Brain microvascular endothelial cell (primary cell): ENCODE measurements around the gene CCNT1.

ENCODE experiments used
- DNase-seq: peaks from one replicate; pipeline ENCODE4 v3.0.0-alpha.2; 2020
- H3K27ac ChIP-seq: fragments of 250-450 bp; sonication (Bioruptor Pico); 2 replicates; pipeline ENCODE4 v1.5.1; 2020; ENCODE audit warnings: mild to moderate bottlenecking, moderate library complexity
- H3K27me3 ChIP-seq: fragments of 250-450 bp; sonication (Bioruptor Pico); replicated peaks from 2 replicates; pipeline ENCODE4 v1.5.1; 2020; ENCODE audit warnings: mild to moderate bottlenecking
- H3K36me3 ChIP-seq: fragments of 250-450 bp; sonication (Bioruptor Pico); replicated peaks from 2 replicates; pipeline ENCODE4 v1.5.1; 2020; ENCODE audit warnings: mild to moderate bottlenecking
- H3K4me3 ChIP-seq: 2 replicates; pipeline ENCODE4 v1.5.1; 2011; ENCODE audit warnings: low read depth, mild to moderate bottlenecking, control low read depth, low read length, moderate library complexity
- in situ Hi-C: cut with HindIII; loops from 2 replicates; pipeline ENCODE4 v1.10.0; 2017; ENCODE audit warnings: low sequenced_read_pairs, low pct_ligation_motif_present
- TF ChIP-seq, protein P1 (sequence below): IDR thresholded peaks from 2 replicates; pipeline ENCODE4 v1.5.1; 2011; ENCODE audit warnings: low read depth, mild to moderate bottlenecking, moderate library complexity, low read length, control low read depth, inconsistent platforms; ENCODE audit errors: missing control alignments

Gene CCNT1

DNA sequence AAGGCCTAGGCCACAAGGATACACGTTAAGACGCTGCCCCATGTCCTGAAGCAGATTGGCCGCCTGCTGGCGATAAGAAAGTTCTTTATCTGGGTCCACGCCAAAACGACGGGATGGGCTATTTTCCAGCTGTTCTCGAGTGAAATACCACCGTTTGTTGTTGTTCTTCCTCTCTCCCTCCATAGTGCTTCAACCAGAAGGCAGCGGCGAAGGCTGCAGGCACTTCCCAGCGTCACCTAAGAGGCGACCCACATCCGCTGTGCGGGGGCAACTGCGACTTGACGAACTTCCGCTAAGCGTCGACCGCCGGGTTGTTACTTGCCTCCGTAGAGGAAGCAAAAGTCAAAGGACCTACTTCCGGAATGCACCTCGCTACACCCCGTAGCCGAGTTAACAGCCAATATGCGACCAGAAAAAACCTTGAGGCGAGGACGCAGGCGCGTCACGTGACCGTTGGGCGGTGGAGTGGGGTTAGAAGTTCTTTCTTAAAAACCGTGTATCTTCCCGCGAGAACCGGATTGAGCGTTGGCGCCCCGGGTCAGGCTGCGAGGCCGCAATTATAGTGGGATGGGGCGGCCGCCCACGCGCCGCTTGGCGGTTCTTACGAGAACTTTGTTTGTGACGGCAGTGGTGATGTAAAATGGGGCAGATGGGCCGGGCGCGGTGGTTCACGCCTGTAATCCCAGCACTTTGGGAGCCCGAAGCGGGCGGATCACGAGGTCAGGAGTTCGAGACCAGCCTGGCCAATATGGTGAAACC is at the start of gene CCNT1:
Gene CCNT1 (minus strand): TSS at position 215 of the 759 bp plus-strand sequence. CDS start 32 bp downstream, at position 183.
- no peaks in the 10 kb centered on the region for H3K27me3 ChIP-seq
- peak within 1 kb of the TSS; percentile 92 for H3K4me3 ChIP-seq
- peak; percentile 100 for DNase-seq
- H3K36me3 ChIP-seq, result peaks cover 12% of the 10 kb centered on the region
- TF ChIP-seq, protein P1, sequence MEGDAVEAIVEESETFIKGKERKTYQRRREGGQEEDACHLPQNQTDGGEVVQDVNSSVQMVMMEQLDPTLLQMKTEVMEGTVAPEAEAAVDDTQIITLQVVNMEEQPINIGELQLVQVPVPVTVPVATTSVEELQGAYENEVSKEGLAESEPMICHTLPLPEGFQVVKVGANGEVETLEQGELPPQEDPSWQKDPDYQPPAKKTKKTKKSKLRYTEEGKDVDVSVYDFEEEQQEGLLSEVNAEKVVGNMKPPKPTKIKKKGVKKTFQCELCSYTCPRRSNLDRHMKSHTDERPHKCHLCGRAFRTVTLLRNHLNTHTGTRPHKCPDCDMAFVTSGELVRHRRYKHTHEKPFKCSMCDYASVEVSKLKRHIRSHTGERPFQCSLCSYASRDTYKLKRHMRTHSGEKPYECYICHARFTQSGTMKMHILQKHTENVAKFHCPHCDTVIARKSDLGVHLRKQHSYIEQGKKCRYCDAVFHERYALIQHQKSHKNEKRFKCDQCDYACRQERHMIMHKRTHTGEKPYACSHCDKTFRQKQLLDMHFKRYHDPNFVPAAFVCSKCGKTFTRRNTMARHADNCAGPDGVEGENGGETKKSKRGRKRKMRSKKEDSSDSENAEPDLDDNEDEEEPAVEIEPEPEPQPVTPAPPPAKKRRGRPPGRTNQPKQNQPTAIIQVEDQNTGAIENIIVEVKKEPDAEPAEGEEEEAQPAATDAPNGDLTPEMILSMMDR, result peak; percentile 41
- peak within 1 kb of the TSS; percentile 72 for H3K27ac ChIP-seq
- in situ Hi-C loops, result no loop called here

DNA sequence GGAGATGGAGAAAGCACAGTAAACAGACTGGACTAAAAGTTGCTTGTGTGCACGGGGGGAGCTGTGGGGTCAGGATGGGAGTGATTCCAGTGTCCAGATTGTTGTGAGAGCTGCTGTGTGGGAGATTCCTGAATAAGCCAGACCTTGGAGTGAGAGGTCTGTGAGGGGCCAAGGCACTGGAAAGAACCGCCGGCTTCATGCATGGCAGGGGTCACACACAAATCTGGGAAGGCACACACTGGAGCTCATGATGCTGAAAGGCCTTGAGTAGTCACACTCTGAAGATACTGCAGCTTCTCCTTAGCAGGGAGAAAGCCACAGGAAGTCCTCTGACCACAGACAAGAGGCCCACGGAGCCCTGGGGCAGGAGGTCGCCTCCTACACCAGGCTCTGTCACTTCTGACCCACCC is 49.3 kb upstream of the CCNT1 start:
- H3K27ac ChIP-seq, result no peak overlapping the region
- in situ Hi-C loops, result no loop called here
- H3K4me3 ChIP-seq, result no peak overlapping the region
- peaks cover 15% of the 10 kb centered on the region for H3K36me3 ChIP-seq
- DNase-seq, result peak; percentile 38
- TF ChIP-seq, protein P1, result no peak
- no peaks in the 10 kb centered on the region for H3K27me3 ChIP-seq

DNA sequence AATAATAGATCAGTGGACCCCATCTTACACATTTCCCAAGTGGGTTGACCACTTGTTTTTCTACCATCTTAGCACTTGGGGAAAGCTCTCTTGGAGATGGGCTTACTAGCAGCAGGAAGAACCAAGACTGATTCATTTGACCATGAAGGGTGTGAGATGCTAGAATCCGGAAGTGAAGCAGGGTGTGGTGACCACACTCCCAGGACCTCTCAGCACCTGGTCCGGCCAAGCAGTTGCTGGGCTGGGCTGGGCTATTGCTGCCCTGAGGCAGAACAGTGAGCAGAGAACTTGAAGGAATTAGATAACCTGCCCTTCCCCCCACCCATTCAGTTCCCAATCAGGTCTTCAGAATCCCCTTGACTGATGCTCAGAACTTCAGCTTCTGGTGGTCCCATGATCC is 48.0 kb upstream of the CCNT1 start:
- DNase-seq, result no peak
- Histone ChIP-seq H3K27me3 (no peaks in the 10 kb centered on the region), H3K36me3 (peaks cover 13% of the 10 kb centered on the region), H3K4me3 (no peak overlapping the region), H3K27ac (no peak overlapping the region)
- TF ChIP-seq, protein P1, result no peak
- in situ Hi-C loops, result no loop called here

DNA sequence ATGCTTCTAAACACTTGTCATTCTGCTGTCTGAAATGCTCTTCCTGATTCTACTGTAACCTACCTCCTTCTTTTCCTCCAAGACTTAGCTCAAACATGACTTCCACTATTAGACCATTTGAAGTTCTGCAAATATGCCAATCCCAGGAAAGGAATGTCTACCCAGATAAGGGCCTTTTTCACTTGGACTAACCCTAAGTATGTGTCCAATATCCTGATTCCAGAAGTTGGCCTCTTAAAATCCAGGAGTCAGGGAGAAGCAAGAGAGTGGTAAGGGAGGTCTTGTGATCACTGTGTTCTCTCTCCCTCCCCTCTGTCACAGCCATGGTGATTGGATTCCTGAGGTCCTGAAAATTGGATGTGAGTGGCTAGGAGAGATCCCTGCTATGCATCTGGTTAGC is 42.2 kb upstream of the CCNT1 start:
- H3K4me3 ChIP-seq, result no peak overlapping the region
- in situ Hi-C loops, result no loop called here
- H3K36me3 ChIP-seq, result no peaks in the 10 kb centered on the region
- no peak for DNase-seq
- TF ChIP-seq, protein P1, result no peak
- H3K27me3 ChIP-seq, result no peaks in the 10 kb centered on the region
- no peak overlapping the region for H3K27ac ChIP-seq

DNA sequence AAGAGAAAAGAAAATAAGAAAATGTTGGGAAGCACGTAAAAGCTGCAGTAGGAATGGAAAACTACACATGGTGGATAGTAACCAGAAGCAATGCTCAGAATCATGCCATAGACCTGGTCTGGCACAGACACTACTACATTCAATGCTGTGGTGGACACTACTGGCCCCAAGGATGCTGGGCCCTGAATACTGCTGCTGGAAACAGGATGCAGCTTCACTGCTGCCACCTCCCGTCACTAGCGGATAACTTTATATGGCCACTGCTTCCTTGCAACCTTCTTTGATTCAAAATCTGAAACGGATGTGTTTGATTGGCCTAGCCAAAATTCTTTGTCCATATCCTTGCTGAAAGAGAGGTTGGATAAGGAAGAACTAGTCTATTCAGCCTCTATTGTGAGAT is 41.7 kb upstream of the CCNT1 start:
- Histone ChIP-seq H3K27ac (no peak overlapping the region), H3K27me3 (no peaks in the 10 kb centered on the region), H3K4me3 (no peak overlapping the region), H3K36me3 (no peaks in the 10 kb centered on the region)
- DNase-seq, result peak; percentile 18
- in situ Hi-C loops, result no loop called here
- TF ChIP-seq, protein P1, result peak; percentile 37

DNA sequence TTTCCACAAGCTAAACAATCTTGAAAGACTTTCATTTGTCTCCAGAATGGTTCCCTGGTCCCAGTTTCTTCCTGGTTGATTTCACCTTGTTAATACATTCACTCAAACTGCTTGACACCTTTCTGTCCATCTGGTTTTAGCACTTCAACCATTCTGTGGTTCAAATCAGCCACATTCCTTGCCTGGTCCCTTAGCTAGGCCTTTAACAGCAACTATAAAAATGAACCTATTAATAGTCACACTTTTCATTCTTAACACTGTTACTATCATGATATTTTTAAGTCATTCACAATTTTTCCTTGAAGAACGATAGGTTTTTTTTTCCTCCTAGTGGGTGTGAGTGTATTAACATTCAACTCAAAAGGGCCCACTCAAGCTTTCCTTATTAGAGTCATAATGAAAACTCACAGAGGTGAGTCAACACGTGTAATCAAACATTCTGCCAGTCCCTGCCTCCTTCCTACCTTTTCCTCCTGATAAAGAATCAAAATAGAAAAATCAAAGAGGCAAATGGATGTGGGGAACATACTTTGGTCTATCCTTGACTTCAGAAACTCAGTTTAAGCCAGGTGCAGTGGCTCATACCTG is 34.4 kb upstream of the CCNT1 start:
- no peak overlapping the region for H3K27ac ChIP-seq
- H3K27me3 ChIP-seq, result no peaks in the 10 kb centered on the region
- TF ChIP-seq, protein P1, result no peak
- H3K4me3 ChIP-seq, result no peak overlapping the region
- in situ Hi-C loops, result no loop called here
- no peak for DNase-seq
- no peaks in the 10 kb centered on the region for H3K36me3 ChIP-seq
